Skeletal muscle tissue (tissue), 4 donors: ENCODE data around the gene SUSD1. TPM values are rescaled to one million over a fixed set of nuclear protein-coding genes. Genes with fewer than 3 reads are reported as not detected.
"Not testable (repeated sequence)": the region's sequence is repeated elsewhere in the genome, so short reads cannot be mapped to it uniquely, and the experiment has no call there.

Experiments
- H3K27ac ChIP-seq: one replicate; pipeline ENCODE4 v1.7.0; 2013; ENCODE audit warnings: mild to moderate bottlenecking, low read depth, low read length, inconsistent platforms
- H3K27me3 ChIP-seq, 3 donors: one replicate each; pipeline ENCODE4 v1.7.0; 2013; ENCODE audit warnings: low read length in 3 of 3; ENCODE audit not compliant: control insufficient read depth in 3 of 3, insufficient read depth in 3 of 3
- H3K36me3 ChIP-seq, 3 donors: one replicate each; pipeline ENCODE4 v1.7.0; 2013; ENCODE audit warnings: low read length in 3 of 3; ENCODE audit not compliant: control insufficient read depth in 3 of 3, insufficient read depth in 3 of 3
- H3K4me1 ChIP-seq, 3 donors: one replicate each; pipeline ENCODE4 v1.7.0; 2013; ENCODE audit warnings: low read length in 3 of 3, mild to moderate bottlenecking in 3 of 3; ENCODE audit not compliant: control insufficient read depth in 3 of 3, insufficient read depth in 3 of 3
- H3K4me3 ChIP-seq, 3 donors: one replicate each; pipeline ENCODE4 v1.7.0; 2013; ENCODE audit warnings: low read length in 3 of 3
- H3K9ac ChIP-seq, 3 donors: one replicate each; pipeline ENCODE4 v1.7.0; 2013; ENCODE audit warnings: low read length in 3 of 3, mild to moderate bottlenecking in 3 of 3, moderate library complexity in 2 of 3, low read depth in 1 of 3
- H3K9me3 ChIP-seq, 3 donors: one replicate each; pipeline ENCODE4 v1.7.0; 2013; ENCODE audit warnings: low read length in 3 of 3; ENCODE audit not compliant: control insufficient read depth in 3 of 3
- total RNA-seq: library from RNA; depleted of rRNA; stranded (reverse); fragments of >200 nt; gene quantifications from one replicate; pipeline ENCODE4 v1.2.3, GENCODE V29; 2014
- donor health status: Osteomylitis.

SUSD1 gene
- total RNA-seq, 1 donor from 2014 or later: 22.4 TPM

- Histone ChIP-seq H3K27me3 (no peaks in the 10 kb centered on the region), H3K36me3 (no peaks in the 10 kb centered on the region), H3K4me3 (peak overlapping the region in 2 of 3 donors; percentile 41 to 67), H3K9me3 (no peaks in the 10 kb centered on the region), H3K4me1 (peaks cover 13 to 19% (median 17%) of the 10 kb centered on the region in 3 donors), H3K9ac (peak overlapping the region; percentile 10 to 54 (median 40)), H3K27ac (peak overlapping the region; percentile 80)
Measured at GRCh38 chr9:112074250-112075008, 100.7 kb downstream of the SUSD1 start.

GRCh38 chr9:112073639-112074173 lies 101.4 kb downstream of the SUSD1 start:
- peak overlapping the region; percentile 80 for H3K27ac ChIP-seq
- H3K27me3 ChIP-seq, H3K36me3 ChIP-seq, H3K9me3 ChIP-seq, H3K4me3 ChIP-seq: not testable (repeated sequence)
- H3K9ac ChIP-seq: peak overlapping the region in 2 of 3 donors; percentile 10 to 40
- peaks cover 13 to 19% (median 17%) of the 10 kb centered on the region in 3 donors for H3K4me1 ChIP-seq

- Histone ChIP-seq H3K9ac (no peak overlapping the region), H3K27me3 (no peaks in the 10 kb centered on the region), H3K27ac (peak overlapping the region; percentile 80), H3K36me3 (no peaks in the 10 kb centered on the region), H3K9me3 (no peaks in the 10 kb centered on the region), H3K4me3 (no peak overlapping the region), H3K4me1 (peaks cover 13 to 19% (median 17%) of the 10 kb centered on the region in 3 donors)
Measured at GRCh38 chr9:112072721-112073638, 102.1 kb downstream of the SUSD1 start.

GRCh38 chr9:112069318-112070169 lies 105.6 kb downstream of the SUSD1 start:
- Histone ChIP-seq H3K4me3 (no peak overlapping the region), H3K9ac (no peak overlapping the region), H3K36me3 (no peaks in the 10 kb centered on the region), H3K27me3 (no peaks in the 10 kb centered on the region), H3K4me1 (peaks cover 14 to 16% (median 16%) of the 10 kb centered on the region in 3 donors), H3K27ac (no peak overlapping the region), H3K9me3 (no peaks in the 10 kb centered on the region)

- peaks cover 3 to 11% (median 7%) of the 10 kb centered on the region in 3 donors for H3K4me1 ChIP-seq
- no peak overlapping the region for H3K27ac ChIP-seq
- H3K9me3 ChIP-seq: no peaks in the 10 kb centered on the region
- H3K9ac ChIP-seq: no peak overlapping the region
- no peaks in the 10 kb centered on the region for H3K27me3 ChIP-seq
- H3K4me3 ChIP-seq: no peak overlapping the region
- no peaks in the 10 kb centered on the region for H3K36me3 ChIP-seq
Measured at GRCh38 chr9:112065806-112066606, 109.1 kb downstream of the SUSD1 start.

GRCh38 chr9:112064871-112065270 lies 110.2 kb downstream of the SUSD1 start:
- no peak overlapping the region for H3K27ac ChIP-seq
- no peaks in the 10 kb centered on the region for H3K27me3 ChIP-seq
- H3K4me3 ChIP-seq: no peak overlapping the region
- H3K9me3 ChIP-seq: no peaks in the 10 kb centered on the region
- no peaks in the 10 kb centered on the region for H3K36me3 ChIP-seq
- no peak overlapping the region for H3K9ac ChIP-seq
- H3K4me1 ChIP-seq: peaks cover 10 to 18% (median 11%) of the 10 kb centered on the region in 3 donors

- Histone ChIP-seq H3K9me3 (no peaks in the 10 kb centered on the region), H3K36me3 (no peaks in the 10 kb centered on the region), H3K27ac (no peak overlapping the region), H3K4me3 (no peak overlapping the region), H3K9ac (no peak overlapping the region), H3K27me3 (no peaks in the 10 kb centered on the region), H3K4me1 (peaks cover 19 to 24% (median 20%) of the 10 kb centered on the region in 3 donors)
Measured at GRCh38 chr9:112063586-112063985, 111.5 kb downstream of the SUSD1 start.

- no peaks in the 10 kb centered on the region for H3K36me3 ChIP-seq
- no peak overlapping the region for H3K4me3 ChIP-seq
- no peak overlapping the region for H3K27ac ChIP-seq
- no peaks in the 10 kb centered on the region for H3K9me3 ChIP-seq
- H3K9ac ChIP-seq: no peak overlapping the region
- H3K27me3 ChIP-seq: no peaks in the 10 kb centered on the region
- peaks cover 19 to 24% (median 20%) of the 10 kb centered on the region in 3 donors for H3K4me1 ChIP-seq
Measured at GRCh38 chr9:112063151-112063550, 111.9 kb downstream of the SUSD1 start.
